Aorta (tissue), 5 donors: Measurements from ENCODE around the gene LPP. TPM values are rescaled to one million over a fixed set of nuclear protein-coding genes. Genes with fewer than 3 reads are reported as not detected.
A peak's percentile ranks its signal among the peaks of the same experiment; 100 is the strongest.

ENCODE experiments used
- ATAC-seq: fragments of 200-7000 bp; cut with Tn5 transposase; one replicate; pipeline ENCODE4 v1.9.1; 2022; ENCODE audit warnings: moderate library complexity; ENCODE audit not compliant: low FRiP score
- DNase-seq, 2 donors: peaks; one replicate each; pipeline ENCODE4 v3.0.0-alpha.2; 2020
- H3K27ac ChIP-seq, 2 donors: one replicate each; pipeline ENCODE4 v1.5.1; 2013; ENCODE audit warnings: low read length in 2 of 2, mild to moderate bottlenecking in 2 of 2, moderate library complexity in 2 of 2, control low read depth in 1 of 2, inconsistent platforms in 1 of 2, low read depth in 1 of 2
- H3K27me3 ChIP-seq, 2 donors: one replicate each; pipeline ENCODE4 v1.6.1; 2013; ENCODE audit warnings: control low read depth in 1 of 2, low read length in 1 of 2, mild to moderate bottlenecking in 1 of 2, moderate library complexity in 1 of 2; ENCODE audit not compliant: insufficient read depth in 2 of 2, control insufficient read depth in 1 of 2
- H3K36me3 ChIP-seq, 2 donors: one replicate each; pipeline ENCODE4 v1.6.1; 2013; ENCODE audit warnings: control low read depth in 1 of 2, low read length in 1 of 2, mild to moderate bottlenecking in 1 of 2; ENCODE audit not compliant: insufficient read depth in 2 of 2, control insufficient read depth in 1 of 2
- H3K4me1 ChIP-seq, 2 donors: one replicate each; pipeline ENCODE4 v1.6.1; 2013; ENCODE audit warnings: low read length in 2 of 2, control low read depth in 1 of 2, mild to moderate bottlenecking in 1 of 2, moderate library complexity in 1 of 2; ENCODE audit not compliant: insufficient read depth in 2 of 2, control insufficient read depth in 1 of 2
- H3K4me3 ChIP-seq, 2 donors: one replicate each; pipeline ENCODE4 v1.5.1; 2013; ENCODE audit warnings: low read length in 2 of 2, control low read depth in 1 of 2, mild to moderate bottlenecking in 1 of 2
- H3K9me3 ChIP-seq: one replicate; pipeline ENCODE4 v1.6.1; 2013; ENCODE audit warnings: mild to moderate bottlenecking, low read length; ENCODE audit not compliant: control insufficient read depth
- WGBS, 2 donors: extraction: QIAGEN DNeasy Blood & Tissue Kit; methylation state at CpG; one replicate each; pipeline ENCODE4 v1.1.7; 2013; 5-methylcytosine and 5-hydroxymethylcytosine counted together
- intact Hi-C, 2 donors: fragments of 100-400 bp; cut with DNase I; formaldehyde crosslinking; loops; one replicate each; pipeline versions ENCODE4 v1.14.2 to v1.15.0; 2022
- polyA plus RNA-seq, 2 donors: library from polyadenylated mRNA; stranded (reverse); fragments of 200-250 nt; gene quantifications; one replicate each; pipeline ENCODE4 v1.2.3, GENCODE V29; 2013
- total RNA-seq, 2 donors: library from RNA; stranded (reverse); fragmentation: NEBNext Ultra II Directional; extraction: Animal tissue kit (Norgen Biotek cat#: 25700); gene quantifications; one replicate each; pipeline ENCODE4 v1.2.1, GENCODE V29; 2021
- donor health status: healthy with polysubstance abuse.
- donor health status: Bipolar disorder and iron deficiency.
- donor health status: DM: no; HTN: no; CAD: no.
- donor health status: DM: no; HTN: no; CAD: no.
- donor health status: DM: yes; HTN: yes; CAD: no.

The LPP gene
- total and polyA plus RNA-seq, 4 donors, result 37.7 to 2,536 (median 527) TPM

- Histone ChIP-seq H3K4me1 (peaks cover 10 to 14% of the 10 kb centered on the region in 2 donors), H3K27me3 (no peaks in the 10 kb centered on the region), H3K4me3 (no peak overlapping the region), H3K36me3 (peaks cover 2 to 5% of the 10 kb centered on the region in 2 donors), H3K9me3 (no peaks in the 10 kb centered on the region), H3K27ac (peak overlapping the region in 1 of 2 donors; percentile 28)
- WGBS, 2 donors, result 66 to 68% methylated on average over 2 of the region's 2 CpGs
- DNase-seq (no peak), ATAC-seq (no peak)
- intact Hi-C loops, result no loop called here
These were observed 405.1 kb downstream of the LPP start for GRCh38 chr3:188559072-188559429.

DNA sequence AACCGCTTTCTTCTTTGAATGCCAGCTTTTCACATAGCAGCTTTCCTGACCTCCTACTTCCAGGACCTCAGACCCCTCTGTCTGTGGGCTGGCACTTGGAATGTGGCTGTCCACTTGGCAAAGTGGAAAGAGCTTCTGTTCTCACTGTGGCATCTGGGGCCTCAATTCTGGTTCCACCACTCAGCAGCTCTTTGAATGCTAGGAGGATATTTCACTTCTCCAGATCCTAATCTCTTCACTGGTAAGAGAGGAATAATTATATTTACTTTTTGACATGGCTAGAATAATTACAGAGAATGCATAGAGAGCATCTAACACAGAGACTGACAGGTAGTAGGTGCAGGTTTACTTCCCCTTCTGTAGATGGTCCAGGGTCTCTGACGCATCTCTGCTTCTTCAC, 405.9 kb downstream of the LPP start:
- peak overlapping the region in 1 of 2 donors; percentile 15 for H3K27ac ChIP-seq
- 94 to 97% methylated on average over 2 of the region's 2 CpGs for WGBS, 2 donors
- ATAC-seq, result no peak

GRCh38 chr3:188562144-188562543, 408.2 kb downstream of the LPP start:
- Histone ChIP-seq H3K36me3 (peaks cover 0 to 5% of the 10 kb centered on the region in 2 donors), H3K27me3 (no peaks in the 10 kb centered on the region), H3K4me1 (peaks cover 7 to 9% of the 10 kb centered on the region in 2 donors), H3K4me3 (no peak overlapping the region), H3K9me3 (no peaks in the 10 kb centered on the region), H3K27ac (no peak overlapping the region)
- intact Hi-C loops, result loop anchor here in 1 of 2 donors (10.0 kb wide), 1 partner anchor 47 kb away; no protein-coding TSS in a partner anchor
- DNase-seq, result no peak
- no peak for ATAC-seq
- WGBS, 2 donors, result 25 to 29% methylated on average over 2 of the region's 2 CpGs

More for the DNA sequence above, 405.9 kb downstream of the LPP start:
- intact Hi-C loops, result loop anchor here in 1 of 2 donors (10.0 kb wide), 1 partner anchor 45 kb away; no protein-coding TSS in a partner anchor
- no peak overlapping the region for H3K4me3 ChIP-seq
- no peaks in the 10 kb centered on the region for H3K9me3 ChIP-seq
- peaks cover 12 to 14% of the 10 kb centered on the region in 2 donors for H3K4me1 ChIP-seq
- peaks cover 2 to 5% of the 10 kb centered on the region in 2 donors for H3K36me3 ChIP-seq
- no peaks in the 10 kb centered on the region for H3K27me3 ChIP-seq
- DNase-seq, result no peak

DNA sequence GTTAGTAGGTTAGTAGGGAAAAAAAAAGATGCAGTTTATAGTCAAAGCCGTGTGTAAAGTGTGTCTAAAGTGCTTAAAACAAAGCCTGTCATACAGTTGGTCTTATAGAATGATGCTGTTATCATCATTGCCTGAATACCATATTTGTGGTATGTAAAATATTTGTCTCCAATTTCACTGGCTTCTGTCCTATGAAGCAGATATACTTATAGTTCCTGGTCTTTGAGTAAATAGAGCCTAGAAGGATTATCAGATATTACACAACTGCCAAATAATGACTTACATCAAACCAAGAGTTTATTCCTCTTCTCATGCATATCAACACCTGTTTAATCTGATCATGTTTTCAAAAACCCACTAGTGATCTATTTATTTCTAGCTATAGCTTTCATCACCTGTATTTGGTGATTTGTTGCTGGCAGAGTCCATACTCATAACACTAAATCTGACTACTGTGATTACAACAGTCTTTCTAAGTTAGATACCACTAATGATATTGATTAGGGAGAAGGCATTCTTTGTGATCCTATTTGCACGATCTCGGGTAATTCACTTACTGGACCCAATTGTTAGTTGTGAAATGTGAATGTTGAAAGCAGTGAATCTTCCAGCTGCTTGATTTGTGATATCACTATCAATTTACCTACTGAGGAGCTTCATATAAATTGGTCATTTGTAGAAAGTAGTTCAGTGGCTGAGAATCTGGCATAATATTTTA, 413.7 kb downstream of the LPP start:
- no peaks in the 10 kb centered on the region for H3K9me3 ChIP-seq
- 91% methylated on average over 3 of the region's 3 CpGs for WGBS, 2 donors
- no peaks in the 10 kb centered on the region for H3K36me3 ChIP-seq
- H3K27me3 ChIP-seq, result no peaks in the 10 kb centered on the region
- no peak overlapping the region for H3K27ac ChIP-seq
- intact Hi-C loops, result loop anchor here in 1 of 2 donors (10.0 kb wide), 1 partner anchor 53 kb away; no protein-coding TSS in a partner anchor
- no peak for DNase-seq
- H3K4me3 ChIP-seq, result no peak overlapping the region
- ATAC-seq, result no peak
- H3K4me1 ChIP-seq, result peaks cover 6 to 8% of the 10 kb centered on the region in 2 donors

DNA sequence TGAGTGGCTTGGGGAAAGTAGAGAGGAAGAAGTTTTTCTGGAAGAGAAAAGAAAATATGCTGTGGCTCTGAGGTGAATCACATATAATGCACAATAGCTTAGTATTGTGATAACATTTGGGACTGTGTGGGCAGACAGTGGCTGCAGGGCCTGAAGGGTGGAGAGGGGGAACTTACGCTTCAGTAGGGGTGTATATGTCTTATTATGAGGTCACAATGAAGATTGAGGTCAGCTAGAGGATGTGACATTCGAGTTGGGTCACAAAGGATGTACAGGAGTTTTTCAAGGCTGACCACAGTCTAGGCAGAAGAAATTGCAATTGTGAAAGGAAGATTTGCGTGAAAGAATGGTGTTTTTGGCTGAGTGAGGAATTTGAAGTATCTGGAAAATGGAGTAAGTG, 414.8 kb downstream of the LPP start:
- WGBS, 2 donors, result 59 to 63% methylated on average over 3 of the region's 3 CpGs
- no peaks in the 10 kb centered on the region for H3K36me3 ChIP-seq
- H3K27ac ChIP-seq, result peak overlapping the region in 1 of 2 donors; percentile 38
- no peak overlapping the region for H3K4me3 ChIP-seq
- H3K27me3 ChIP-seq, result no peaks in the 10 kb centered on the region
- no peaks in the 10 kb centered on the region for H3K9me3 ChIP-seq
- peaks cover 6 to 8% of the 10 kb centered on the region in 2 donors for H3K4me1 ChIP-seq
- ATAC-seq (no peak), DNase-seq (no peak)
- intact Hi-C loops, result loop anchor here in 1 of 2 donors (10.0 kb wide), 1 partner anchor 54 kb away; no protein-coding TSS in a partner anchor

DNA sequence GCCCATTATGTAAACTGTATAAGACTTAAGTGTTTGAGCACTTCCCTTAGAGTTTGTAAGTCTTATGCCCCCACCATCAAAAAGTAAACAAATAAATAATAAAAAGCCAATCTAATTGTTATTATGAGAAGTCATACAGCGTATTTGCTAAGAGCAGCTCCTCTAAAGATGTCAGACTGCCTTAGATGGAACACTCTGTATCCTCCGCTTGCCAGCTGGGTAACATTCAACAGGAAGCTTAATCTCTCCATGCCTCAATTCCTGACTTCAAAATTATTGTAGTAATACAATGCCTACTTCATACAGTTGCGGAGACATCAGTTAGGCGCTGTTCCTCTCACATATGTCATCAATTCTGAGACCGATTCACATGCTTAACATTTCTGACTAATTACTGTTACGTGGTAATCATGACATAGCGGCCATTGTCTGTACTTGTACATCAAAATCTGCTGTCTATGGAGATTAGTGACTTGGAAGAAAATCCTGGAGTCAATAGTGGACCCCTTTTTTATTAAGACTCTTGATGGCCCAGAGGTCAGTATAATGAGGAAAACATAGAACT, 417.7 kb downstream of the LPP start:
- no peak overlapping the region for H3K27ac ChIP-seq
- H3K9me3 ChIP-seq, result no peaks in the 10 kb centered on the region
- DNase-seq, result no peak
- intact Hi-C loops, result loop anchor here in 1 of 2 donors (10.0 kb wide), 1 partner anchor 373 kb away; no protein-coding TSS in a partner anchor
- WGBS, 2 donors, result 83 to 85% methylated on average over 7 of the region's 7 CpGs
- no peaks in the 10 kb centered on the region for H3K36me3 ChIP-seq
- peaks cover 8 to 15% of the 10 kb centered on the region in 2 donors for H3K4me1 ChIP-seq
- no peak for ATAC-seq
- no peaks in the 10 kb centered on the region for H3K27me3 ChIP-seq
- H3K4me3 ChIP-seq, result no peak overlapping the region

GRCh38 chr3:188573291-188573940, 419.5 kb downstream of the LPP start:
- no peak overlapping the region for H3K4me3 ChIP-seq
- H3K27me3 ChIP-seq, result no peaks in the 10 kb centered on the region
- no peaks in the 10 kb centered on the region for H3K9me3 ChIP-seq
- no peak for ATAC-seq
- intact Hi-C loops, result loop anchor here in 1 of 2 donors (10.0 kb wide), 1 partner anchor 371 kb away; no protein-coding TSS in a partner anchor
- WGBS, 2 donors, result 73 to 76% methylated on average over 8 of the region's 8 CpGs
- H3K4me1 ChIP-seq, result peaks cover 6 to 16% of the 10 kb centered on the region in 2 donors
- H3K36me3 ChIP-seq, result no peaks in the 10 kb centered on the region
- no peak overlapping the region for H3K27ac ChIP-seq
- no peak for DNase-seq

DNA sequence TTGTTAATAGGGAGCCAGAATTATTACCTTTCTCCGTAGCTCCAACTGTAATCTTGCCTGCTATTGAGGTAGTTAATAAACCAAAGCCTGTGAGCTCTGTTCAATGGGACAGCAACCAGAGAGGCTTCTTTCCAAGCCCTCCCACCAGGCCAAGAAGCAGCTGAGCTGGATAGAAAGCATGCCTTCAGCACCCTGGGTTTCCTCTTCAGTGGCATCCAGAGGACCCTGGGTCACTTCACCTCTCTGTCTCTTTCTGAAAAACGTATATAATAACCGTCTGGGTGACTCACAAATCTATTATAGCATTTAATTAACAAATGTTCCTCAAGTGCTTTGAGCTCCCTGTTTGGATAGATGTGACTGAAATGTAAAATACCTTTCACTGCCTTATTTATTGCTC, 420.0 kb downstream of the LPP start:
- H3K27ac ChIP-seq, result peak overlapping the region in 1 of 2 donors; percentile 57
- 63% methylated on average over 3 of the region's 3 CpGs for WGBS, 2 donors

More for the DNA sequence above, 420.0 kb downstream of the LPP start:
- ATAC-seq (no peak), DNase-seq (no peak)
- Histone ChIP-seq H3K4me1 (peaks cover 7 to 16% of the 10 kb centered on the region in 2 donors), H3K36me3 (no peaks in the 10 kb centered on the region), H3K4me3 (no peak overlapping the region), H3K27me3 (no peaks in the 10 kb centered on the region), H3K9me3 (no peaks in the 10 kb centered on the region)
- intact Hi-C loops, result loop anchor here in 1 of 2 donors (10.0 kb wide), 1 partner anchor 371 kb away; no protein-coding TSS in a partner anchor
